ENCODE data around the gene VCAN.

Gene VCAN

DNA sequence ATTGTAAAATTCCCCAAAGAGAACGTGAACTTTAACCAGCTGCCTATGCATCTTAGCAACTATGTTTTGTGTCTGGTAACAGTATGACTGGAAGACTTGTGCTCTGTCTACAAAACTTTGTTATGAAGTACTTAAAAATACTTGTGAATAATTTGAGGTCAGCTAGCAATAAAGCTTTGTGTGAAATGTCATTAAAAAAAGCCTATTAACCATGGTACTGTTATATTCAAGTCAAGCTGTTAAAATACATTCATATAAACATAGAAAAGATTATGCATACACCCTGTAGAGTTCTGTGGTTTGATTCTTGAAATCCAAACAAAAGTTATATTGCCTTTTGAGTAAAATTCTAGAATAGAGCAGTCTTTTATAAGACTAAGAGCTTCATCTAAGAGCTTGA lies 60.1 kb downstream of the VCAN start:
- DNase-seq (ENCODE audit: low spot score): no peak

DNA sequence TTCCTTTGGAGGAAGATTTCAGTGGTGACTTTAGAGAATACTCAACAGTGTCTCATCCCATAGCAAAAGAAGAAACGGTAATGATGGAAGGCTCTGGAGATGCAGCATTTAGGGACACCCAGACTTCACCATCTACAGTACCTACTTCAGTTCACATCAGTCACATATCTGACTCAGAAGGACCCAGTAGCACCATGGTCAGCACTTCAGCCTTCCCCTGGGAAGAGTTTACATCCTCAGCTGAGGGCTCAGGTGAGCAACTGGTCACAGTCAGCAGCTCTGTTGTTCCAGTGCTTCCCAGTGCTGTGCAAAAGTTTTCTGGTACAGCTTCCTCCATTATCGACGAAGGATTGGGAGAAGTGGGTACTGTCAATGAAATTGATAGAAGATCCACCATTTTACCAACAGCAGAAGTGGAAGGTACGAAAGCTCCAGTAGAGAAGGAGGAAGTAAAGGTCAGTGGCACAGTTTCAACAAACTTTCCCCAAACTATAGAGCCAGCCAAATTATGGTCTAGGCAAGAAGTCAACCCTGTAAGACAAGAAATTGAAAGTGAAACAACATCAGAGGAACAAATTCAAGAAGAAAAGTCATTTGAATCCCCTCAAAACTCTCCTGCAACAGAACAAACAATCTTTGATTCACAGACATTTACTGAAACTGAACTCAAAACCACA lies 67.4 kb downstream of the VCAN start:
- no peak for DNase-seq (ENCODE audit: low spot score)

DNA sequence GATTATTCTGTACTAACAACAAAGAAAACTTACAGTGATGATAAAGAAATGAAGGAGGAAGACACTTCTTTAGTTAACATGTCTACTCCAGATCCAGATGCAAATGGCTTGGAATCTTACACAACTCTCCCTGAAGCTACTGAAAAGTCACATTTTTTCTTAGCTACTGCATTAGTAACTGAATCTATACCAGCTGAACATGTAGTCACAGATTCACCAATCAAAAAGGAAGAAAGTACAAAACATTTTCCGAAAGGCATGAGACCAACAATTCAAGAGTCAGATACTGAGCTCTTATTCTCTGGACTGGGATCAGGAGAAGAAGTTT lies 67.9 kb downstream of the VCAN start:
- DNase-seq (ENCODE audit: low spot score): no peak

DNA sequence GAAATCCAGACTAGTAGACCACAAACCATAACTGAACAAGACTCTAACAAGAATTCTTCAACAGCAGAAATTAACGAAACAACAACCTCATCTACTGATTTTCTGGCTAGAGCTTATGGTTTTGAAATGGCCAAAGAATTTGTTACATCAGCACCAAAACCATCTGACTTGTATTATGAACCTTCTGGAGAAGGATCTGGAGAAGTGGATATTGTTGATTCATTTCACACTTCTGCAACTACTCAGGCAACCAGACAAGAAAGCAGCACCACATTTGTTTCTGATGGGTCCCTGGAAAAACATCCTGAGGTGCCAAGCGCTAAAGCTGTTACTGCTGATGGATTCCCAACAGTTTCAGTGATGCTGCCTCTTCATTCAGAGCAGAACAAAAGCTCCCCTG lies 68.6 kb downstream of the VCAN start:
- no peak for DNase-seq (ENCODE audit: low spot score)

DNA sequence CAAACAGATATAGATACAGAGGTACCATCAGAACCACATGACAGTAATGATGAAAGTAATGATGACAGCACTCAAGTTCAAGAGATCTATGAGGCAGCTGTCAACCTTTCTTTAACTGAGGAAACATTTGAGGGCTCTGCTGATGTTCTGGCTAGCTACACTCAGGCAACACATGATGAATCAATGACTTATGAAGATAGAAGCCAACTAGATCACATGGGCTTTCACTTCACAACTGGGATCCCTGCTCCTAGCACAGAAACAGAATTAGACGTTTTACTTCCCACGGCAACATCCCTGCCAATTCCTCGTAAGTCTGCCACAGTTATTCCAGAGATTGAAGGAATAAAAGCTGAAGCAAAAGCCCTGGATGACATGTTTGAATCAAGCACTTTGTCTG lies 69.2 kb downstream of the VCAN start:
- no peak for DNase-seq (ENCODE audit: low spot score)

DNA sequence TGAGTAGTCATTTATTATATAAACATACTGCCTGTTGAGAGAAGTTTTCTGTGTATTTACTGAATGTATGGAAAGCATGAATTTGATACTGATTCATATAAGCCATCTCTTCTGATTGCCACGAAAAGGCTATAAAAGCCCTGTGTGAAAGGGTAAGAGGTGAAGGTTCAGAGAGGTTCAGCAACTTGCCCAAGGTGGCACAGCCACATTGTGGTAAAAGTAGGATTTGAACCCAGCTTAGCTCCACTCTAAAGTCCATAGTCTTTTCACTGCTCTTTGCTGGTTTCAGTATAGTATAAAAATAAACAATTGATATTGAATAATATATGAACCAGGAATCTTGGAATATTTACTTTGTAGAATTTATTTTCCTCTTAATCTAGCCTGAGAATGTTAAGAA lies 71.3 kb downstream of the VCAN start:
- no peak for DNase-seq (ENCODE audit: low spot score)

DNA sequence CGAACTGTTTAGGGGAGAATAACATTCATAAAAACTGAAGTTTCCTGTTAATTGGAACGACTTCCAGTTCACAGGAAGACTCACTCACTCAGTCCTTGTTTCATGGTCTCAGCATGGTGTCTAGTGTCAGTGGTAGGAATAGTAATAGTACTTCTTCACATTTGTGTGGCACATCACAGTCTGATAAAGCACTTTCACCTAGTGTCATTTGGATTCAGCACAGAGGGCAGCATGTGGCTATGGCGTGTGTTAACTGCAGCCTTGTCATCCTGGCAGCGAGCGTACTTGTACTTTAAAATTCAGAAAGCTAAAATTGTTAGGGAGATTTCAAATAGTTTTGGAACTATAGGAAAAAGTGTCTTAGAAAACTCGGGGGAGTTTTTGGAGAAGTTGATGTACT lies 72.4 kb downstream of the VCAN start:
- no peak for DNase-seq (ENCODE audit: low spot score)

DNA sequence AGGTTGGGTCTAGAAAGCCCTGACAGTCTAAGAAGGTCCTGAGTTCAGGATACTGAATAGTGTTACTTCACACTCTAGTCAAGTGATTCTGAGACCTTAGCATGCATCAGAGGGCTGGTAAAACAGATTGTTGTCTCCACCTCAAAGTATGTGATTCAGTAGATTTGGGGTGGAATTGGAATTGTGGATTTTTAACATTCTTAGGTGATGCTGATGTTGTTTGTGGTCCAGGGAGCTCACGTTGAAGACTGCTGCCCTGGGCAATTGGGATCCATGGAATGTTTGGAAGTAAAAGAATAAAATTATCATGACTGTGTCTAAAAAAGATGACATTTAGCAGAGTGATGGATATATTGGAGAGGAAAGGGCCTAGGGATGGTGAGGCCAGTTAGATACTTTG lies 75.6 kb downstream of the VCAN start:
- no peak for DNase-seq (ENCODE audit: low spot score)

DNA sequence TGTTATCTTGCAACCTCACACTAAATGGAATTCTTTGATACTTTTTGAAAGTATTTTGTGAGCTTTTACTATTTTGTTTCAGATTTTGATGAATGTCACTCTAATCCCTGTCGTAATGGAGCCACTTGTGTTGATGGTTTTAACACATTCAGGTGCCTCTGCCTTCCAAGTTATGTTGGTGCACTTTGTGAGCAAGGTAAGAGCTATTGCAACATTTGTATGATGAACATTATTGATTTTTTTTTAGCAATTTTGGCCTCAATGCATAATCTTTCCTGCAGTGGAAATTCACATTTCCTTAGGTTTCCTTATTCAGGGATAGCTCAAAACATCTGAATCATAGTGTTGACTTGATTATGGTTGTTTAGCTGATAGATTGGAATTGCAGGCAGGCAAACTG lies 76.3 kb downstream of the VCAN start:
- DNase-seq (ENCODE audit: low spot score): no peak

DNA sequence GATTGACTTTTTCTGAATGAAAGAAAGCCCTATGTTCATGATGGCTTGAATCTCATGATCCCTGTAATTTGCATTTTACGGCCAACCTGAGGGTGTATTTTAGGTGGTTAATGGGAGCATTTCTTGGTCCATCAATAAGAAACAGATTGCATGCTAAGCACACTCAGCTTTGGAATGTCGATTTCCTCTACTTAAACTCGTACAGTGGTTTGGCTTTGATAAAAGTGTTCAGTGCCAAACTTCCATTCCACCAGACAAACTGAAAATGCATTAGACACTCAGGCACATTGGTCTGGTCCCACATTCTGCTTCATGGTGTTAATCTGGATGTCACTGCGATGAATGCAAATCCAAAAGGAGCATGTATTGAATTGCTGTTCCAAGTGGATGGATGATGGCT lies 77.0 kb downstream of the VCAN start:
- DNase-seq (ENCODE audit: low spot score): no peak

DNA sequence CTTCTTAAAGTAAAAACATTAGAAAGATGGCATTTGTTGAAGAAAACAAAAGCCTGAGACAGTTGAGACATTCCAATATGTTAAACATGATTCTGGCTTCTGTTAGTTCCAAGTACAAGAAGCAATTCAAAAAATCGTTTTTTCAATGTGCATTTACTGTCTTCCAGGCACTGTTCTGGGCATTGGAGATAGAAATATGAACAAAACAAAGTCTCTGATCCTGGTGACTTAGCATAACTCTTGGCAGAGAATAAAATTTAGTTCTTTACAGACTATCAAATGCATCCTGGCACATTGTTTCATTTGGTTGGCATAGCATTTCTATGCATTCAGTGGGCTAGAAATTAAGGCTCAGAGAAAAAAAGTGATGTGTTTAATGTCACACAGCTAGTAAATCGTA lies 77.5 kb downstream of the VCAN start:
- no peak for DNase-seq (ENCODE audit: low spot score)

DNA sequence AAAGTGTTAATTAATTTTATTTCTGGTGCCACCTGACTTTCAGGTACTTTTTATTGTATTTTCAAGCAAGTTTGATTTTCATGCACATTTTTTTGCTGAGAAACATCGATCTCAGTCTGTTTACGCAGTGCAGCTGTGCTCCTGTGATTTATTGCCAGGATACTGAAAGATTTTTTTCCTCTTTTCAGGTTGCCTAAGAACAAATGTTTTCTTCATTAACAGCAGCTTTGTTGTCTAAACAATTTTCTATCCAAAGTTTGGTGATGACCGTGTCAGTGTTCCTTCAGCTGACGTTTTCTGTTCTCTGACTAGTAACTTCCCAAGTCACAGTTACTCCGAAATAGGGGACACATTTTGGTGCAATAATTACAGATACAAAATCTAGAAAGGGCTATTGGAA lies 78.1 kb downstream of the VCAN start:
- DNase-seq (ENCODE audit: low spot score): no peak

DNA sequence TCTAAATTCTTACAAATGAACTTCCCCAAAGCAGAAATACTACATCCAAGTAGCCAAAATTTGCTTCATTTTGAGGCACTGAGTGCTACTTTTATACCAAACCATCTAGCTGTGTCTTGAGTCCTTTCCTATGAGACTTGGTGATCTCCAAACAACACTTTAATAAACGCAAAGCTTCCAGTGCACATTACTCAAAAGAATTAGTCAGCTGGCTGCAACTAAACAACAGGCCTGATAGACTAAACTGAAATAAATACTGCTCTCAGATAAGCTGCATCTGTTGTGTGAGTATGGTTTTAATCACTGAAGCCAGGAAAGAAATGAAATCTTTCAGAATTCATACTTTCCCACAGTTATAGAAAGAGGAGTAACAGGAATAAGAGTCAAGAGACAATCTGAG lies 80.3 kb downstream of the VCAN start:
- DNase-seq (ENCODE audit: low spot score): no peak

DNA sequence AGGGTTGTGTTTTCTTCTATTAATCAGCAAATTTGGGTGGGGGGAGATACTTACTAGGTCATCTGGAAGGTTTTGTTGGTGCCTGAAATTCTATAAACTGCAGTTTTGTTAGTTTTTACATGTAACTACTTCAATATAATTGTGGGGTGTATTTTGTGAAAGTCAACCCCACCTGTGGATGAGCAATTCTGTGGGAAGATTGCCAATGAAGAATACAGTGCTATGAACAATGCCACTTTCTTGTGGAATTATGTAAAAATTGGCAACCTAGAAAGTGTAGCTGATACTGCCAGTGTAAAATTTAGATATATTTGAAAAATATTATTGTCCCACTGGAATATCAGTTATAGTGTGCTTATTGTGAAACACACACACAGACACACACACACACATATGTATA lies 80.7 kb downstream of the VCAN start:
- DNase-seq (ENCODE audit: low spot score): no peak

DNA sequence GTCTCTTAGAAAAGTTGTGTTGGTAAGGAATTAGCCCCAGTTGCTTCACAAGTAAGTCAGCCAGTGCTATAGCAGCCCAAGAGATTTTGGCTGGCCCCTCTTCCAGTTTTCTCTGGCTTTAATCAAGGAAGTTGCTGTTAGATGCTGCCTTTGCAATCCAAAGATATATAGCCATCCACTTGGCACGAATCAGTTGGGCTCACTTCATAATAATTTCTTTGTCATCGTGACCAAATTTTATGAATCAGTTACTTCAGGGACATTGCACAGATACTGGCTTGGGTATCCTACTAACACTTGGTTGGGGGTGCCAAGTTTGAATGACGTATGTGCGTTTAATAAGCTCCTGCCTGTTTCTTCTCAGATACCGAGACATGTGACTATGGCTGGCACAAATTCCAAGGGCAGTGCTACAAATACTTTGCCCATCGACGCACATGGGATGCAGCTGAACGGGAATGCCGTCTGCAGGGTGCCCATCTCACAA lies 81.5 kb downstream of the VCAN start:
- DNase-seq (ENCODE audit: low spot score): no peak

DNA sequence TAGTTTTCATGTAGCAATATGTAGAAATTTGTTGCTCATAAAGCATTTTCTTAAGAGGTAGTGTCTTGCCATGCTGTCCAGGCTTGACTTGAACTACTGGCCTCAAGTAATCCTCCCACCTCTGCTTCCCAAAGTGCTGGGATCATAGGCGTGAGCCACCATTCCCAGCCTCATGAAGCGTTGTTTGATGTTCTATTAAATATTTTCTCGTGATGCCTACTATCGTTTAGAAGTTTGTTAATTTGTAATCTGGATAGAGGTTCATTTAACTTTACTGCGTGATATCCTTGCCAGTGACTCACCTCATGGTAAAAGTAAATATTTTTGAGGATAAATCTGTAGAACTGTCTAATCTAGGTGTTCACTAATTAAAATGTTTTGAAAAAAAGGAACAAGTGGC lies 82.6 kb downstream of the VCAN start:
- no peak for DNase-seq (ENCODE audit: low spot score)

DNA sequence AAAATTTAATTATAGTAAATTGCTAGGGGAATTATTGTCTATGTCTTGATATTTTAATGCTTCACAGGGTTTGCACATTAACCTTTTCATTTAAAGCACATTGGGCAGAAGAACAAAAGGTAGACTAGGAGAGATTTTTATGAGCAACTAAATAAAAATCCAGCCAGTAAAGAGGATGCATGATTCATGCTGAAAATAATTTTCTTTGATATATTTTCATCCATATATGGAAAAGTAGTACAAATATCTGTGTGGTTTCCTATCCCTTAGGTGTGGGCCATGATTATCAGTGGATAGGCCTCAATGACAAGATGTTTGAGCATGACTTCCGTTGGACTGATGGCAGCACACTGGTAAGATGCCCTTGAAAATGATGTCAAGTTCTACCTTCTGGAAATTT lies 83.1 kb downstream of the VCAN start:
- no peak for DNase-seq (ENCODE audit: low spot score)

DNA sequence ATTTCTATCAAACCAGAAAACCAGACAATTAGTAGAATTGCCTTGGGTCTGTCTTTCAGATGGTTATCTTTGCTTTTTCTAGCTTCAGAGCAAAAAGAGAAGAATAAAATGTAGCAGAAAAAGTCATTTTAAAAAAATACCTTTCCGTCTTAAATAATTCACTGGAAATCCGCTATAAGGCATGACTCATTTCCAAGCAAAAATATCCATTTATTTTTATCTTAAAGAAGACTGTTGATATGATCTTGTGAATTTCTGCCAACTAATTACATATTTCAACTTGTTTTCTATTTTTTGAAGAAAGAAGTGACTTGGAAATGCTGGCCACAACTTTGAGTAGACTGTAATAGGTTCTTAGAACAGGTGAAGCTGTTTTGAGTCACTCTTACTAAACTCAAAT lies 83.7 kb downstream of the VCAN start:
- DNase-seq (ENCODE audit: low spot score): no peak

DNA sequence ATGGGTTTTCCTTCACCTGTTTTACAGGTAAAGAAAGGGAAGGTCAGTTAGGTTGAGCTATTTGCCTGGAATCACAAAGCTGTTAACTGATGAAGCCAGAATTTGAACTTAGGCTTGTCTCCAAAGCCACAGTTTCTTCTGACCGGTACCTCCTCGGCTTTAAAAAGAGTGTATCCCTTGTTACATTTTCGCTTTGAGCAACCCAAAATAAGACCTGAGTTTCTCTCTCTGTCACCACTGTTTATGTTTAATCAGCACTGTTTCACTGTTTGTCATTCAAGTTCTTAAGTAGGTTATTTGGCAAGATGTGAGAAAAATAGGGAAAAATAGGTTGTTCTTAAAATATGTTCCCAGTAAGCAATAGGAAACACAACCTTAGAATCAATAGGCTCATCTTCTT lies 84.6 kb downstream of the VCAN start:
- no peak for DNase-seq (ENCODE audit: low spot score)

DNA sequence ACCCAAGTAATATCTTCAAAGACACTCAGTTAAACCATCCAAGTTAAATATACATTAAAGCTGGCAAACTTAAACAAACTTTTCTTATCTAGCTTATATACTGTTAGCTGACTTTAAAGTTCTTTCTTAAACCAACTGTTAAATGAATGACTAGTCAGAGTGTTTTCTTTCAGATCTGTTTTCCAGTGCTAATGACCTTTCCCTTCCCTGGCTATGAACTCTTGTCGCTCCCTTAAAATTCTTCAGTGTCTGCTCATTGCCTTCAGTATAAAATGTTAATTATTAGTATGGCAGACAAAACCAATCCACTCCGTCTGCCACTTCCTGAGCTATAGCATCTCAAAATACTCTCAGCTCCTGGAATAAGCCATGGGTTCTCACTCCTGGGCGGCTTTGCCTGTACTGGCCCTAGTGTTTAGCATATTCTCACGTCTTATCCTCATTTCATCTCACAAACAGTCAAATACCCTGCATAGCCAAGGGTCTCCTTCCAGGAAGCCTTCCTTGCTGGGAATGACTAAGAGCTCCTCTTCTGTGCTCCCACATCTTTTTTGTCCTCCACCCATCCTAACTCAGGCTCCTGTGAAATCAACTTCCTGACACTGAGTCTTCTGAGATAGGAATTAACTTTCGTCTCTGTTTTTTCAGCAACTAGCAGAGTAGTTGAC lies 87.7 kb downstream of the VCAN start:
- DNase-seq (ENCODE audit: low spot score): no peak

DNA sequence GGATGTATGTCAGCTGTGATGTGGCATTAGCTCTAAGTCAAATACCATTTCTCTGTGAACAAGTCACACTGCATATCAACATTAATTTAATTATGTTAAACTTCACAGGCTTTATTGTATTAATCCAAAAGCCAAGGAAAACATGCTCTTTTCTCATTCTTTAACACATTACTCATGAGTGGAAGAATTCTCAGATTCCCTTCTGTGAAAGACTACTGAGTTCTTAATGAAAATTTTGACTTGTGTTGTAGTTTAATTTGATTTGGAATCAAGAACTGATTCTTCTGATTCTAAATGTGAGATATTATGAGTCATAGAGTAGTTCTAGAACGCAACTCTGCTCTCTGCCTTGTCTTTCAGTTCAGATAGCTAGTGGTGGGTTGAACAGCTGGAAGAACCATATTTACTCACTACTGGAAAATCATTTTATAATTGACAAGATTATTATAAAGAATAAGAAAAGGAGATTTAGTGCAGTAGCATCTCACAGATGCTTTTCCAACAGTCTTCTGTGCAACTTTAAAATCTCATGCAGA lies 90.6 kb downstream of the VCAN start:
- no peak for DNase-seq (ENCODE audit: low spot score)

DNA sequence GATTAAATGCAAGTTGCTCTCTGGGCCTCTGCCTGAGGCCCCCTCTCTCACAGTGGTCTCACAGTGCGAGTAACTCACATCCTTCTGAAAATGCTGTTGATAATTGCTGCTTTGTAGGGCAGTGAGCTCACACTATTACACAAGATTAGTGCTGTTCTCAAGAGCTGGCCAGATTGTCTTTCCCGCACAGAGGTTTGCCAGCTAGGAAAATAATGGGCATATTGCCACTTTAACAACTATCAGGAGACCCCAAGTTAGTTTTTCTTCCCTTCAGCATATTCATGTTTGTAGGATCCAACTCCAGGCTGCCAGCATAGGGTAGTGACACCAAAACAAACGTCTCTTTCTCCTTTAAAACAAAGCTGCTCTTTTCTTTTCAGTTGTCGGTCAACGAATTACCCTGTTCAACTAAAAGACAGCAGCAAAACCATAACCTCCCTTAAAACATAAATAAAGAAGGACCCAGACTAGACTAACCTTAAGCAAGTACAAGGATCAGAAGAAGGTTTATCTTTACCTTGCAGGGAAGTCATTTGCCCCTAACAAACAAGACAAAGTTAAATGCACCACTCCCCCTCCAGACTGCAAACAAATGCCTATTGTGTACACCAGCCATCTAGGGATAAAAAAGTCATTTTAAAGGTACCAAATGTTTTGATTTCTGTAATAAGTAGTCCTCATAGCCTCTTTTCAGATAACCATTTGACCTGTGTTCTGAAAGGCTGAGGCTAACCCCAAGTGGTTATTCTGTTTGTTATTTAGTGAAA lies 91.4 kb downstream of the VCAN start:
- DNase-seq (ENCODE audit: low spot score): no peak

DNA sequence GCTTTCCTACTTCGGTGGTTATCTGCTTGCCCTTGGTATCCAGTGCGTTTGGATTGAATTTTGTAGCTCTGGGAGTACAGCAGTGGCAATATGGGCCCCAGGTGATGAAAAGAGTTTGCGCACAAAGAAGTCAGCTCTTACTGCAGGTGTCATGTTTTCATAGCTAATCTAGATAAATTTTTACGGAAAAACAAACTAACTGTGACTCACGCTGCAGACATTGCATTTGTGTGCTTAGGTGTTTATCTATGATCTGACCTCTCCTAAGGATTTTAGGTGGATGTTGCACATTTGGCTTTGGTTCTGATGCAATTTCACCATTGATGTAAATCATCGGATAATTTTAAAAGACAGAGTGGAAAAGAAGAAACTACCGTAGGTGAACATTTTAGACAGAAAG lies 92.1 kb downstream of the VCAN start:
- no peak for DNase-seq (ENCODE audit: low spot score)
